HFF-Myc (cell line): ENCODE measurements around the gene LRFN4.

Experiments used
- DNase-seq: peaks from one replicate; pipeline ENCODE4 v3.0.0-alpha.2; 2011; ENCODE audit warnings: low read depth; ENCODE audit errors: extremely low read depth
- H3K4me3 ChIP-seq: replicated peaks from 2 replicates; pipeline ENCODE4 v1.5.1; 2011; ENCODE audit warnings: low read depth, mild to moderate bottlenecking, control low read depth, low read length
- TF ChIP-seq, protein P1 (sequence below): IDR thresholded peaks from 2 replicates; pipeline ENCODE4 v1.5.1; 2012; ENCODE audit warnings: mild to moderate bottlenecking, low read depth, low read length, control low read depth; ENCODE audit errors: missing control alignments

LRFN4 gene

DNA sequence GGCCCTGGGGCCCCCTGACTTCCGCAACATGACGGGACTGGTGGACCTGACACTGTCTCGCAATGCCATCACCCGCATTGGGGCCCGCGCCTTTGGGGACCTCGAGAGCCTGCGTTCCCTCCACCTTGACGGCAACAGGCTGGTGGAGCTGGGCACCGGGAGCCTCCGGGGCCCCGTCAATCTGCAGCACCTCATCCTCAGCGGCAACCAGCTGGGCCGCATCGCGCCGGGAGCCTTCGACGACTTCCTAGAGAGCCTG is 992 bp downstream of the LRFN4 start:
- TF ChIP-seq, protein P1, sequence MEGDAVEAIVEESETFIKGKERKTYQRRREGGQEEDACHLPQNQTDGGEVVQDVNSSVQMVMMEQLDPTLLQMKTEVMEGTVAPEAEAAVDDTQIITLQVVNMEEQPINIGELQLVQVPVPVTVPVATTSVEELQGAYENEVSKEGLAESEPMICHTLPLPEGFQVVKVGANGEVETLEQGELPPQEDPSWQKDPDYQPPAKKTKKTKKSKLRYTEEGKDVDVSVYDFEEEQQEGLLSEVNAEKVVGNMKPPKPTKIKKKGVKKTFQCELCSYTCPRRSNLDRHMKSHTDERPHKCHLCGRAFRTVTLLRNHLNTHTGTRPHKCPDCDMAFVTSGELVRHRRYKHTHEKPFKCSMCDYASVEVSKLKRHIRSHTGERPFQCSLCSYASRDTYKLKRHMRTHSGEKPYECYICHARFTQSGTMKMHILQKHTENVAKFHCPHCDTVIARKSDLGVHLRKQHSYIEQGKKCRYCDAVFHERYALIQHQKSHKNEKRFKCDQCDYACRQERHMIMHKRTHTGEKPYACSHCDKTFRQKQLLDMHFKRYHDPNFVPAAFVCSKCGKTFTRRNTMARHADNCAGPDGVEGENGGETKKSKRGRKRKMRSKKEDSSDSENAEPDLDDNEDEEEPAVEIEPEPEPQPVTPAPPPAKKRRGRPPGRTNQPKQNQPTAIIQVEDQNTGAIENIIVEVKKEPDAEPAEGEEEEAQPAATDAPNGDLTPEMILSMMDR = no peak
- peak overlapping the region; percentile 75 for H3K4me3 ChIP-seq
- no peak for DNase-seq

DNA sequence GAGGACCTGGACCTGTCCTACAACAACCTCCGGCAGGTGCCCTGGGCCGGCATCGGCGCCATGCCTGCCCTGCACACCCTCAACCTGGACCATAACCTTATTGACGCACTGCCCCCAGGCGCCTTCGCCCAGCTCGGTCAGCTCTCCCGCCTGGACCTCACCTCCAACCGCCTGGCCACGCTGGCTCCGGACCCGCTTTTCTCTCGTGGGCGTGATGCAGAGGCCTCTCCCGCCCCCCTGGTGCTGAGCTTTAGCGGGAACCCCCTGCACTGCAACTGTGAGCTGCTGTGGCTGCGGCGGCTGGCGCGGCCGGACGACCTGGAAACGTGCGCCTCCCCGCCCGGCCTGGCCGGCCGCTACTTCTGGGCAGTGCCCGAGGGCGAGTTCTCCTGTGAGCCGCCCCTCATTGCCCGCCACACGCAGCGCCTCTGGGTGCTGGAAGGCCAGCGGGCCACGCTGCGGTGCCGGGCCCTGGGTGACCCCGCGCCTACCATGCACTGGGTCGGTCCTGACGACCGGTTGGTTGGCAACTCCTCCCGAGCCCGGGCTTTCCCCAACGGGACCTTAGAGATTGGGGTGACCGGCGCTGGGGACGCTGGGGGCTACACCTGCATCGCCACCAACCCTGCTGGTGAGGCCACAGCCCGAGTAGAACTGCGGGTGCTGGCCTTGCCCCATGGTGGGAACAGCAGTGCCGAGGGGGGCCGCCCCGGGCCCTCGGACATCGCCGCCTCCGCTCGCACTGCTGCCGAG is 1.5 kb downstream of the LRFN4 start:
- DNase-seq = no peak
- TF ChIP-seq, protein P1 = no peak
- H3K4me3 ChIP-seq = peak overlapping the region; percentile 75; the same call in 1 of the 2 replicates

DNA sequence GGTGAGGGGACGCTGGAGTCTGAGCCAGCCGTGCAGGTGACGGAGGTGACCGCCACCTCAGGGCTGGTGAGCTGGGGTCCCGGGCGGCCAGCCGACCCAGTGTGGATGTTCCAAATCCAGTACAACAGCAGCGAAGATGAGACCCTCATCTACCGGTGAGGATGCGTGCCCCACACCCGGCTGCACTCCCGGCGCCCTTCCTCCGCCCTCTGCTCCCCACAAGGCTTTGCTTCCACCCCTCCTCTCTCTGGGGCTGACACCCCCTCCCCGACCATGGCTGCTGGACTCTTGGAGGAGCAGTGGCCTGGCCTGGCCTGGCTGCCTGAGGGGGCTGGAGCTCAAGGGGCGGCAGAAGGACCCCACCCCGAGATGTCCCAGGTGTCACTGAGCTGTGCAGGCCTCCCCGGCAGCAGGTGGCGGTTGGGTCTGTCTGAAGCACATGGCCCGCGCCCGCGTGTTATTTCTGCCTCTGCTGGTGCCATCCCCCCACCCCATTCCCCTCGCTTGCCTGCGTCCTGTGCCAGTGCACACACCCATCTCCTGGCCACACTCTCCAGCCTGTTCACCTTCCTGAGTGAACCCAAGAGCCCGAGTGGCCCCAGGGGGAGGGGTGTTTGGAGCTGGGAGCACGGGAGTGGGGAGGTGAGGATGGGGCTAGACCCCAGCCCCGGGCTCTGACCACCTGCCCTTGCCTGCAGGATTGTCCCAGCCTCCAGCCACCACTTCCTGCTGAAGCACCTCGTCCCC is 2.2 kb downstream of the LRFN4 start:
- no peak overlapping the region for H3K4me3 ChIP-seq
- no peak for DNase-seq
- TF ChIP-seq, protein P1 = no peak

DNA sequence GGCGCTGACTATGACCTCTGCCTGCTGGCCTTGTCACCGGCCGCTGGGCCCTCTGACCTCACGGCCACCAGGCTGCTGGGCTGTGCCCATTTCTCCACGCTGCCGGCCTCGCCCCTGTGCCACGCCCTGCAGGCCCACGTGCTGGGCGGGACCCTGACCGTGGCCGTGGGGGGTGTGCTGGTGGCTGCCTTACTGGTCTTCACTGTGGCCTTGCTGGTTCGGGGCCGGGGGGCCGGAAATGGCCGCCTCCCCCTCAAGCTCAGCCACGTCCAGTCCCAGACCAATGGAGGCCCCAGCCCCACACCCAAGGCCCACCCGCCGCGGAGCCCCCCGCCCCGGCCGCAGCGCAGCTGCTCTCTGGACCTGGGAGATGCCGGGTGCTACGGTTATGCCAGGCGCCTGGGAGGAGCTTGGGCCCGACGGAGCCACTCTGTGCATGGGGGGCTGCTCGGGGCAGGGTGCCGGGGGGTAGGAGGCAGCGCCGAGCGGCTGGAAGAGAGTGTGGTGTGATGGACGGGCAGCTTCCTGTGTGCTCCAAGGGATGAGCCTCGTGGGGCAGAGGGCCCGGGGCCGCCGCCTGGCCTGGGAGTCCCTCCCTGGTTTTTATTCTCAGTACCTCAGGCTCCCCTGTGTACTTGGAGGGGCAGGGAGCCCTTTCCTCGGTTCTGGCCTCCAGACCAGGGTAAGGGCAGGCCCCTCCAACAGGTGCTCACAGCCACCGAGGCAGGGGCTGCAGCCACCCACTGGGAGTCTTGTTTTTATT is 3.0 kb downstream of the LRFN4 start:
- TF ChIP-seq, protein P1 = no peak
- no peak overlapping the region for H3K4me3 ChIP-seq
- no peak for DNase-seq

DNA sequence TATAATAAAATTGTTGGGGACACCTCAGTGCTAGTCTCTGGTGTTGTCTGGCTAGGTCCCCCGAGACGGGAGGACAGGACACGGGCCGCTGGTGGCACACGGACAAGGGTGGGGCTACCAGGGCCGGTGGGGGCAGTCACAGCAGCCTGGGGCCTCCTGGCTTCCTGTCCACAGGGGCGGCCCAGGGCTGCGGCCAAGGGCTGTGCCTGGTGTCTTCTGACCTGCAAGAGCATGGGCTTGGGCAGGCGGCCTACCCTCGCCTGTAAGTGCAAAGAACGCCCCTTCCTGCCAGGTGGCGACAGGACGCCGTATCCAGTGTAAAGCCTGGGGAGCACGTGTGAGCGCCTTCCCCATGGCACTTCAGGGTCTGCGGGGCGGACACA is 3.6 kb downstream of the LRFN4 start:
- no peak for DNase-seq
- TF ChIP-seq, protein P1 = no peak
- no peak overlapping the region for H3K4me3 ChIP-seq

DNA sequence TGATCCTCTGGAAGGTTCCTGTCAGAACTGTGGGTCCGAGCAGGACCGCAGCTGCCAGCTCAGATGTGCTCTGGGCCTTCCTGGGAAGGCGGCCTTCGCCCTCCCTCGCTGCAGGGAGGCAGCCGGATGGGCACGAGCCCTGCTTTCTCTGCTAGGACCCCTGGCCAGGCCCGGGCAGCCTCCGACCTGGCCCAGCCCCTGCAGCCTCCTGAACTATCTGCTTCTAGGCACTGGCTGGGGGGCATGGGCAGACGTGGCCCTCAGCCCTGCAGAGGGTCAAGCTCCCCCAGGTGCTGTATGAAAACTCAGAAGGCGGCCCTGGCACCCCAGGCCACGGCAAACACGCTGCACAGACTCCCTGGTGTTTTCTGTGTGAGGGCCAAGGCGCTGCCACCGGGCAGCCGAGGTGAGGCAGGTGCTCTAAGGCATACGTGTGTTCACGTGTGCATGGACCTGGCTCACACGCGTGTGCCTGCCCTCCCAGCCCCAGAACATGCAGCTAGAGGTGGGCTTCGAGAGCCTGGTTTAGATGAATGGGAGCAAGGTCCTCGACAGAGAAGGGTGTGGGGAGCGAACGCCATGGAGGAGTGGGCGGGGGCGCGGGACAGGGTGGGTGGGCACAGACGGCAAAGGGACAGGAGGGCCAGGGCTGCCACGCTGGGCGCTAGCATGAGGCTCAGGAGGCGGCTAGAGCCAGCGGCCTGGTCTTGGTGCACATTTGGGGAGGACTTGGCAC is 4.3 kb downstream of the LRFN4 start:
- no peak overlapping the region for H3K4me3 ChIP-seq
- DNase-seq = no peak
- TF ChIP-seq, protein P1 = no peak
